MCF 10A (cell line): ENCODE results near the gene POLD4. TPM values are rescaled to one million over a fixed set of nuclear protein-coding genes. Genes with fewer than 3 reads are reported as not detected.
A peak's percentile ranks its signal among the peaks of the same experiment; 100 is the strongest.

ENCODE experiments used
- BruUV-seq: library from RNA; stranded (reverse); fragments of 400-500 nt; replicated peaks from 2 replicates; lab custom pipeline; 2021; lab: Mats Ljungman, UMichigan
- CTCF ChIA-PET: fragments of 300-600 bp; sonication (Branson Sonifier 250); formaldehyde crosslinking; extraction: SDS; loops from one replicate; lab custom pipeline; 2021; ENCODE audit warnings: antibody characterized with exemption, inconsistent platforms; lab: Yijun Ruan, JAX
- POLR2A ChIA-PET: fragments of 300-600, 350-650 bp; sonication (Branson Sonifier 250); formaldehyde crosslinking; extraction: SDS; loops from one replicate; lab custom pipeline; 2020; ENCODE audit warnings: antibody characterized with exemption, inconsistent platforms; lab: Yijun Ruan, JAX
- DNase-seq: peaks from one replicate; pipeline ENCODE4 v3.0.0-alpha.2; 2018; ENCODE audit not compliant: unreplicated experiment
- H3K27ac Mint-ChIP-seq: one replicate; pipeline ENCODE4 v1.8.0; 2022; ENCODE audit warnings: mild to moderate bottlenecking, low read depth, mixed read lengths; ENCODE audit not compliant: unreplicated experiment
- H3K27me3 Mint-ChIP-seq: one replicate; pipeline ENCODE4 v1.8.0; 2022; ENCODE audit warnings: mixed read lengths; ENCODE audit not compliant: insufficient read depth, unreplicated experiment
- H3K36me3 Mint-ChIP-seq: one replicate; pipeline ENCODE4 v1.8.0; 2022; ENCODE audit warnings: mild to moderate bottlenecking, moderate library complexity, mixed read lengths; ENCODE audit not compliant: insufficient read depth, unreplicated experiment
- H3K4me1 Mint-ChIP-seq: one replicate; pipeline ENCODE4 v1.8.0; 2022; ENCODE audit warnings: mixed read lengths; ENCODE audit not compliant: insufficient read depth, unreplicated experiment
- H3K4me3 Mint-ChIP-seq: one replicate; pipeline ENCODE4 v1.8.0; 2022; ENCODE audit warnings: mild to moderate bottlenecking, moderate library complexity, mixed read lengths; ENCODE audit not compliant: unreplicated experiment
- H3K9me3 Mint-ChIP-seq: one replicate; pipeline ENCODE4 v1.8.0; 2022; ENCODE audit warnings: mixed read lengths; ENCODE audit not compliant: unreplicated experiment
- intact Hi-C: fragments of 100-400 bp; cut with micrococcal nuclease; formaldehyde crosslinking; loops from 2 replicates; pipeline ENCODE4 v1.14.1; 2022
- total RNA-seq: library from RNA; stranded (reverse); gene quantifications from 2 replicates; pipeline ENCODE4 v1.2.3, GENCODE V29; 2022
- TF ChIP-seq, protein P1 (sequence below): fragments of 200-600 bp; IDR thresholded peaks from one replicate; pipeline ENCODE4 v1.8.0; 2022; ENCODE audit warnings: antibody characterized with exemption, mild to moderate bottlenecking; ENCODE audit not compliant: unreplicated experiment

POLD4 gene
- total RNA-seq, 1 experiment from 2014 or later = 54.8 TPM

GRCh38 chr11:67397986-67398660, 44.8 kb upstream of the POLD4 start:
- DNase-seq = no peak
- Mint-ChIP-seq H3K9me3 (no peaks in the 10 kb centered on the region), H3K27ac (no peak overlapping the region), H3K36me3 (peaks cover 35% of the 10 kb centered on the region), H3K4me3 (no peak overlapping the region), H3K4me1 (peaks cover 5% of the 10 kb centered on the region), H3K27me3 (no peaks in the 10 kb centered on the region)
- intact Hi-C loops = no loop called here
- CTCF ChIA-PET = interaction anchor here (1.2 kb wide), 1 partner anchor 13 kb away, joined by 4 read pairs; no protein-coding TSS in a partner anchor
- TF ChIP-seq, protein P1, sequence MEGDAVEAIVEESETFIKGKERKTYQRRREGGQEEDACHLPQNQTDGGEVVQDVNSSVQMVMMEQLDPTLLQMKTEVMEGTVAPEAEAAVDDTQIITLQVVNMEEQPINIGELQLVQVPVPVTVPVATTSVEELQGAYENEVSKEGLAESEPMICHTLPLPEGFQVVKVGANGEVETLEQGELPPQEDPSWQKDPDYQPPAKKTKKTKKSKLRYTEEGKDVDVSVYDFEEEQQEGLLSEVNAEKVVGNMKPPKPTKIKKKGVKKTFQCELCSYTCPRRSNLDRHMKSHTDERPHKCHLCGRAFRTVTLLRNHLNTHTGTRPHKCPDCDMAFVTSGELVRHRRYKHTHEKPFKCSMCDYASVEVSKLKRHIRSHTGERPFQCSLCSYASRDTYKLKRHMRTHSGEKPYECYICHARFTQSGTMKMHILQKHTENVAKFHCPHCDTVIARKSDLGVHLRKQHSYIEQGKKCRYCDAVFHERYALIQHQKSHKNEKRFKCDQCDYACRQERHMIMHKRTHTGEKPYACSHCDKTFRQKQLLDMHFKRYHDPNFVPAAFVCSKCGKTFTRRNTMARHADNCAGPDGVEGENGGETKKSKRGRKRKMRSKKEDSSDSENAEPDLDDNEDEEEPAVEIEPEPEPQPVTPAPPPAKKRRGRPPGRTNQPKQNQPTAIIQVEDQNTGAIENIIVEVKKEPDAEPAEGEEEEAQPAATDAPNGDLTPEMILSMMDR = no peak
- POLR2A ChIA-PET = interaction anchor here (0.7 kb wide), 2 partner anchors 15 to 554 kb away, joined by 3 read pairs; no protein-coding TSS in a partner anchor
- BruUV-seq = TSS peak; percentile 57

- POLR2A ChIA-PET = interaction anchor here (0.7 kb wide), 2 partner anchors 15 to 554 kb away, joined by 3 read pairs; no protein-coding TSS in a partner anchor
- no peak for DNase-seq
- no peak overlapping the region for H3K27ac Mint-ChIP-seq
- peaks cover 9% of the 10 kb centered on the region for H3K4me1 Mint-ChIP-seq
- no TSS peak for BruUV-seq
- no peaks in the 10 kb centered on the region for H3K27me3 Mint-ChIP-seq
- intact Hi-C loops = no loop called here
- no peak overlapping the region for H3K4me3 Mint-ChIP-seq
- CTCF ChIA-PET = interaction anchor here (0.6 to 1.7 kb wide), 5 partner anchors 12 to 76 kb away, joined by 3 to 4 read pairs (median 4); partner anchors contain the start of gene CLCF1
- TF ChIP-seq, protein P1 = no peak
- H3K36me3 Mint-ChIP-seq = peaks cover 39% of the 10 kb centered on the region
- H3K9me3 Mint-ChIP-seq = no peaks in the 10 kb centered on the region
Measured at GRCh38 chr11:67397536-67397935, 44.2 kb upstream of the POLD4 start.

DNA sequence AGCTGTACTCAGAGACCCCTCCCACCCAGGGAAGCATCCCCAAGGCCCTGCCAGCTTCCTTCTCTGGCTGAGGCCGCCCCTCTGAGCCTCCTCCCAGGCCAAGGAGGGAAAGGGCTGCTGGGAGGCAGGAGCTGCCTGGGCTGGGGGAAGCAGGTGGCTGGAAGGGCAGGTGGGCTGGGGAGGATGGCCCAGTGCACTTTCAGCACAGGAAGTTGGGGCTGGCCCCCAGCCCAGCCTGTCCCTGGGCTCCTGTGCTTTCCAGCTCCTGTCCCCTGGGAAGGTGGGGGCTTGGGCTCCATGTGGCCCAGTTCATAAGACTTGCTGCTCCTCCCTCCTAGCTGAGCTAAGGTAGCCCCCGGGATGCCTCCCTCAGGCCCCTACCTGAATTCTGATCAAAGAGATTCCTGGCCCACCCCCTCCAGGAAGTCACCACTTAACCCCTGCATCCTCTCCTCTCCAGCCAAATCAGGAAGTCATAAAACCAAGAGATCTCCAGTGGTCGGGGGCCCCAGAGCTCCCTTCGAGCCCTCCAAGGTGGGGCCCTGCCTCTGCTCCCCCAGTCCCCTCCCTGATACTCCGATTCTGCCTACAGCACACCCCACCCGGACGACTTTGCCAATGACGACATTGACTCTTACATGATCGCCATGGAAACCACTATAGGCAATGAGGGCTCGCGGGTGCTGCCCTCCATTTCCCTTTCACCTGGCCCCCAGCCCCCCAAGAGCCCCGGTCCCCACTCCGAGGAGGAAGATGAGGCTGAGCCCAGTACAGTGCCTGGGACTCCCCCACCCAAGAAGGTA, 43.4 kb upstream of the POLD4 start:
- DNase-seq = no peak
- Mint-ChIP-seq H3K9me3 (no peaks in the 10 kb centered on the region), H3K36me3 (peaks cover 47% of the 10 kb centered on the region), H3K27ac (no peak overlapping the region), H3K4me3 (no peak overlapping the region), H3K27me3 (no peaks in the 10 kb centered on the region), H3K4me1 (peaks cover 10% of the 10 kb centered on the region)
- intact Hi-C loops = no loop called here
- TF ChIP-seq, protein P1 = no peak
- POLR2A ChIA-PET = interaction anchor here (0.8 kb wide), 1 partner anchor 72 kb away, joined by 4 read pairs; no protein-coding TSS in a partner anchor
- no TSS peak for BruUV-seq
- CTCF ChIA-PET = interaction anchor here (0.6 to 1.7 kb wide), 6 partner anchors 14 to 77 kb away, joined by 3 to 4 read pairs (median 4); partner anchors contain the start of gene CLCF1

- no TSS peak for BruUV-seq
- H3K4me1 Mint-ChIP-seq = peaks cover 10% of the 10 kb centered on the region
- no peak overlapping the region for H3K4me3 Mint-ChIP-seq
- ChIA-PET POLR2A (interaction anchor here (0.8 kb wide), 1 partner anchor 72 kb away, joined by 4 read pairs; no protein-coding TSS in a partner anchor), CTCF (interaction anchor here (0.7 to 1.7 kb wide), 4 partner anchors 13 to 45 kb away, joined by 3 to 4 read pairs (median 4); no protein-coding TSS in a partner anchor)
- H3K27me3 Mint-ChIP-seq = no peaks in the 10 kb centered on the region
- DNase-seq = no peak
- TF ChIP-seq, protein P1 = no peak
- peaks cover 52% of the 10 kb centered on the region for H3K36me3 Mint-ChIP-seq
- intact Hi-C loops = no loop called here
- H3K27ac Mint-ChIP-seq = no peak overlapping the region
- H3K9me3 Mint-ChIP-seq = no peaks in the 10 kb centered on the region
Measured at GRCh38 chr11:67396259-67396581, 42.9 kb upstream of the POLD4 start.
